GM20431 (cell line): Measurements from ENCODE around the gene GOLGA6L7.
"Not testable (repeated sequence)": the region's sequence is repeated elsewhere in the genome, so short reads cannot be mapped to it uniquely, and the experiment has no call there.

Experiments
- in situ Hi-C: fragments of 300-500 bp; cut with MseI, MboI; formaldehyde crosslinking; loops from one replicate; pipeline ENCODE4 v1.15.0; 2020; ENCODE audit warnings: low sequenced_read_pairs; ENCODE audit not compliant: unreplicated experiment

The GOLGA6L7 gene

GRCh38 chr15:28885630-28886430 is 37.4 kb upstream of the GOLGA6L7 start, which contains the start of gene APBA2:
APBA2 (plus strand) TSS chr15:28885974; CDS start chr15:29053885, 167,911 bp downstream.
- in situ Hi-C loops: no loop called here

- in situ Hi-C loops: no loop called here
Measured at GRCh38 chr15:28885128-28885629, 36.7 kb upstream of the GOLGA6L7 start.

DNA sequence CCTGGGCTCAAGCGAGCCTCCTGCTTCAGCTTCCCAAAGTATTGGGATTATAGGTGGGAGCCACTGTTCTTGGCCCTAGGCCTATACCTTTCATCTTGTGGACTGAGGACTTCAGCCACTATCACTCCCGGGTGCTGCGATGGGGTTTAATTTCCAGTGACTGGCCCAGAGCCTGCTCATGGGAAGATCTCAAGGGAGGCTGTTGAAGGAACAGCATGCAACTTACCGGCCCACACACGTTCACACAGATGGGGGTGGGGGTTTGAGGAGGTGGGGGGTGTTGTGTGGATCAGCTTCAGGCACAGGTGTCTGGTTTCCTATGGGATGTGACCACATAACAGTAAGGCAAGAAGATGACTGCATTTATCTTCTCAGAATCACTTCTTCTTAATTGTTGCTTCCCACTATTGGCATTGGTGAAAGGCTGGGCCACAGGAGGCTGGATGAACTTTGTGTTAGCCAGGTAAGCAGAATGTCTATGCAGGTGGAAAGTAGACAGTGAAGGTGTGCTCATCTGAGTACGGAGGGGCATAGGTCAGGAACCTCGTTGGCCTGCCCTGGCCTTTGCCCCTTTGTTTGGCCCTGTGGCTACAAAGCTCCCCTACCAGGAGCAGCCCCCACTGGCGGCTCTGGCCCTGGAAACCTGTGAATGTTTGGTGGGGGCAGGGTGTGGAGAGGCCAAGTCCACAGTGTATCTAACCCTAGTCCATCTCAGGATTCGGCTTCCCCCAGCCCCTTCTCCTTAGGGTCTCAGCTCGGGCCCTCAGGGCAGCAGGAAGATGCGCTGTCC is 35.9 kb upstream of the GOLGA6L7 start:
- in situ Hi-C loops: no loop called here

DNA sequence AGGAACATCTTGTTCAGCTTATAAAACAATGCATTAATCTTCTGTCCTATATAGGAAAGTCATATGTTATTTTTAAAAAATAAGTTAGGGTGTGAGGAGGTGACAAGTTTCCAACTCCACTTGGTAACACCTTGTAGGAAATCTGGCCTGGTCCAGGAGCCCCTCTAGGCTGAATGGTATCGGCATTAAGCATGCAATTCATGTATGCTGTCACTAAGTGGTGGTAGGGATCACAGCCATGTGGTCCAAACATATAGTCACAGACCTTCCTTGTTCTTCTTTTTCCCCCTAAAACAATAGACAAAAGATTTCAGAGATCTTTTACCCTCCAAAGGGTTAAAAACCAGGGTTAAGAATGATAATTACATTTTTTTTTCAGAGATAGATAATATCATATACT is 33.2 kb upstream of the GOLGA6L7 start:
- in situ Hi-C loops: no loop called here

DNA sequence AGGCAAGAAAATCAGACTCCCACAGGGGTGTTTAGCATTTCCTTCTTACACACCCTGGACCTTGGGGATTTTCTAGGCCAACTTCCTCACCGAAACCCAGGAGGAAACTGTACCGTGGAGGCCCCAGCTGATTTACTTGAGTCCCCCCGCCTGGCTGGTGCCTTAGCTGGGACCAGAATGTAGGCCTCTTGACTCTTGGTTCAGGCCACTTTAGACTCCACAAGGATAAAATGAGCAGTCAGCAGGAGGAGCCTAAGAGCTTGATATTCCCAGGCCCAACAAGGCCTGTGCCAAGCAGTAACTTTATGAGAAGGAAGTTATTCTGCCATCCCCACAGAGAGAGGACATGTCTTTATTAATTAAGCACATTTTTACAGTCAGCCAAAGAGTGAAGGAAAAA is 32.7 kb upstream of the GOLGA6L7 start:
- in situ Hi-C loops: no loop called here

DNA sequence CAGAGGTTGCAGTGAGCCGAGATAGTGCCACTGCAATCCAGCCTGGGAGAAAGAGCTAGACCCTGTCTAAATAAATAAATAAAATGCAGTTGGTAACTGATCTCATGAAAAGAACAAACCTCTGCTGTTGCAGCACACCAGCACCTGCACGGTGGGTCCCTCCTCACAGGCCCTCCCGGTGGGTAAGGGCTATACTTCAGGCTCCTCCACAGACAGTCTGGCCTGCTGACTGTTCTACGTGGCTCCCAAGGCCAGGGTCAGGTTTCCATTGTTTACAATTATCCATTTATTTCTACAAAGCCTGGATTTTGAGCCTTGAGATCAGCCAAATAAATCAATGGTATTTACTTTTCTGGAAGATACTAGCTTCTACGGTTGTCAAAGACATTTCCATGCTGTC is 32.2 kb upstream of the GOLGA6L7 start:
- in situ Hi-C loops: no loop called here

DNA sequence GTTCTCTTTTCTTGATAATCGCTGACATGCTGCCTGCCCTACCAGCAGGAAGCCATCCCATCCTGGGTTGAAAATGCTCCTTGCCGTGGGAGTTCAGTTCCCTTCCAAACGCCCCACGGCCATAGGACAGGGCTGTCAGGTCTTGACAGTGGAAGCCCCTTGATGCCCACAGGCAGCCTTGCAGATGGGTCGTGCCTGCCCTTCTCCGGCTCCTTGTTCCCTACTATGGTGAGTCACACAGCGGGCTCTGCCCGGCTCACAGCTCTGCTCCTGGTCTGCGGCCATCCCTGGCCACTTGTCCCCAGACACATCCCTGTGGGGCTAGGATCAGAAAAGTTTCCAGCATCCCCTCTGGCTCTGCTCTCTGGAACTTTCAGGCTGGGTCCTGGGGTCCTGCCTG is 31.1 kb upstream of the GOLGA6L7 start:
- in situ Hi-C loops: no loop called here

DNA sequence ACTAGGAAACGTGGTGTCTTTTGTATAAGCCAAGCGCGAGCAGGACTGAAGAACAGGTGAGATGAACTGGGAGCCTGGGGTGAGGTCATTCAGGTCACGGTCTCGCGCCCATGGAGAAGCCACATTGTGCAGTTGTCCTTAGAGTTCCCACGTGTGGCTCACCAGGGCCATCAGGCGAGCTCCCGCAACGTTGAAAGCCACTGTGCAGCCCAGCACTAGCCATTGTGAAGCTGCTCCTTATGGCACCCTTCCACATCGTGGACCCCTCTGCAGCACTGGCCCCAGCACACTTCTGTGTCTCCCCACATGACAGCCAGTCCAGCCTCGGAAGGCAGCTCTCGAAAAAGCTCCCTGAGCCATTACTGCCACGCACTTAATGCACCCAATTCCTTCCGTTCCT is 29.8 kb upstream of the GOLGA6L7 start:
- in situ Hi-C loops: no loop called here

- in situ Hi-C loops: no loop called here
Measured at GRCh38 chr15:28876845-28877185, 28.4 kb upstream of the GOLGA6L7 start.

- in situ Hi-C loops: no loop called here
Measured at GRCh38 chr15:28876131-28876844, 27.8 kb upstream of the GOLGA6L7 start.

- in situ Hi-C loops: no loop called here
Measured at GRCh38 chr15:28875461-28876000, 27.1 kb upstream of the GOLGA6L7 start.

DNA sequence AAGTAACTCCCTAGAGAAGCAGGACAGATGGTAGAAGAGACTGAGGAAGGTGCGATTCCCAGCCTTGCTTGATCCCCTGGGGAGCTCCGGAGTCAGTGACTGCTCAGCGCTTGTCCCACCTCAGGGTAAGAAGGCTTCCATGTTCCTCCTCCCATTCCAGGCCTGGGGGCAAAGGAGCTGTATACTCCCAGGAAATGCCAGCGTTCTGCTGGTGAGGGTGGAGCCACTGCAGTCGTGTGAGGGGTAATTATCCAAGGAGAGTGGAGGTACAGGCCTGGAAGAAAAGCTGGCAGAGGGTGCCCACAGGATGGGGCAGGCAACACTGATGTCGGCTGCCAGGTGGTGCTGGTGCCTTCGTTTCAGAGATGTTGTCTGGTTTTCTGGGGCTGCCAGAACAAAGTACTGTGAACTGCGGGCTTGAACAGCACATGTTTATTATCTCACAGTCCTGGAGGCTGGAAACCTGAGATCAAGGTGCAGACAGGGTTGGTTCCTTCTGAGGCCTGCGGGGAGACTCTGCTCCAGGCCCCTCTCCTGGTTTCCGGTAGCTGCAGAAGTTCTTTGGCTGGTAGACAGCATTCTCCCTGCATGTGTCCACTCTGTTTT is 25.2 kb upstream of the GOLGA6L7 start:
- in situ Hi-C loops: no loop called here

- in situ Hi-C loops: no loop called here
Measured at GRCh38 chr15:28873006-28873405, 24.6 kb upstream of the GOLGA6L7 start.

GRCh38 chr15:28871168-28871567 is 22.7 kb upstream of the GOLGA6L7 start:
- in situ Hi-C loops: no loop called here

- in situ Hi-C loops: no loop called here
Measured at GRCh38 chr15:28868744-28869345, 20.4 kb upstream of the GOLGA6L7 start.

DNA sequence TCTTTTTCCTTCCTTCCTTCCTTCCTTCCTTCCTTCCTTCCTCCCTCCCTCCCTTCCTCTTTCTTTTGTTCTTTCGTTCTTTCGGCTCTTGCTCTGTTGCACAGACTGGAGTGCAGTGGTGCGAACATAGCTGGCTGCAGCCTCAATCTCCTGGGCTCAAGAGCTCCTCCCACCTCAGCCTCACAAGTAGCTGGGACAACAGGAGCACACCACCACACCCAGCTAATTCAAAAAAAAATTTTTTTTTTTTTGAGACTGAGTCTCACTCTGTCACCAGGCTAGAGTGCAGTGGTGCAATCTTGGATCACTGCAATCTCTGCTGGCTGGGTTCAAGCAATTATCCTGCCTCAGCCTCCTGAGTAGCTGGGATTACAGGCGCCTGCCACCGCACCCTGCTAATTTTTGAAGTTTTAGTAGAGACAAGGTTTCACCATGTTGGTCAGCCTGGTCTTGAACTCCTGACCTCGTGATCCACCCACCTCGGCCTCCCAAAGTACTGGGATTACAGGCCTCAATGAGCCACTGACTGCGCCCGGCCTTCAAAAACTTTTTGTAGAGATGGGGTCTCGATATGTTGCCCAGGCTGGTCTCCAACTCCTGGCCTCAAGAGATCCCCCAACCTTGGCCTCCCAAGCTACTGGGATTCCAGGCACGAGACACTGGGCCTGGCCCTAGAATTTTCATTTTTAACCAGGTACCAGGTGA is 13.3 kb upstream of the GOLGA6L7 start:
- in situ Hi-C loops: not testable (repeated sequence)

- in situ Hi-C loops: no loop called here
Measured at GRCh38 chr15:28861031-28861534, 12.6 kb upstream of the GOLGA6L7 start.

DNA sequence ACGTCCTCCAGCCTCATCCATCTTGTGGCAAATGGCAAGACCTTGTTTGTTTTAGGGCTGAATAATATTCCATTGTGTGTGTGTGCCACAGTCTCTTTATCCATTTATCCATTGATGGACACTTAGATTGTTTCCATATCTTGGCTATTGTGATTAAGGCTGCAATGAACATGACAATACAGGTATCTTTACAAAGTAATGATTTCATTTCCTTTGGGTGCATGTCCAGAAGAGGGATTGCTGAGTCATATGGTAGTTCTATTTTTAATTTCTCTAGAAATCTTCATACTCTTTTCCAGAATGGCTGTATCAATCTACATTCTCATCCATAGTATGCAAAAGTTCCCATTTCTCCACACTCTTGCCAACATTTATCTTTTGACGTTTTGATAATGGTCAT is 6.1 kb upstream of the GOLGA6L7 start:
- in situ Hi-C loops: not testable (repeated sequence)

DNA sequence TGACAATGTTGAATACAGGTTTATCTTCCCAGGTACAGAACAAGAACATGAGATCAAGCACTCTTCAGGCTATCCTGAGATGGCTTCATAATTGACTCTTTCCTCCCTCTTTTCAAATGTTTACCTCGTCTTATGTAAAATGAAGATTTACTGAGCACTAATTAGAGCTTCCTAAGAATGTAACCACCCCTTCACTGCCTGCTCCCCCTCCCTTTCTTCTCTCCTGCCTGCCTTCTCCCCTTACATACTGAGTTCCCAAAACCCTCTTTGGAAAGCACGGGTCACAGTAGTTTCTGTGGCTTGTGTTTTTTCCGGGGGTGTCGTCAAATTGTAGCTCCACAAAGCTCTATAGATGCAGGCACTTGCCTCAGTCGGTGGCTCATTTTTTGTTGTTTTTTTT is 5.2 kb upstream of the GOLGA6L7 start:
- in situ Hi-C loops: not testable (repeated sequence)
